DOHH2 (cell line): ENCODE measurements around the gene TGFBR3L.
A peak's percentile ranks its signal among the peaks of the same experiment; 100 is the strongest.

ENCODE experiments used
- H3F3A ChIP-seq: fragments of 200-600 bp; sonication (generic), shearing (Covaris generic); 2 replicates; pipeline ENCODE4 v1.6.0; 2016; ENCODE audit warnings: antibody characterized with exemption, mild to moderate bottlenecking; ENCODE audit not compliant: control insufficient read depth, insufficient read depth
- H3K27ac ChIP-seq: fragments of 200-600 bp; sonication (generic); 2 replicates; pipeline ENCODE4 v1.5.1; 2014; ENCODE audit warnings: low read depth, mild to moderate bottlenecking, low read length, moderate library complexity
- H3K27me3 ChIP-seq: fragments of 200-600 bp; sonication (generic); 2 replicates; pipeline ENCODE4 v1.6.1; 2014; ENCODE audit warnings: mild to moderate bottlenecking, low read length, mixed read lengths; ENCODE audit not compliant: control insufficient read depth
- H3K36me3 ChIP-seq: fragments of 200-600 bp; sonication (generic); 2 replicates; pipeline ENCODE4 v1.6.1; 2014; ENCODE audit warnings: mild to moderate bottlenecking, low read length, moderate library complexity, mixed read lengths; ENCODE audit not compliant: control insufficient read depth
- H3K4me1 ChIP-seq: fragments of 200-600 bp; sonication (generic); 2 replicates; pipeline ENCODE4 v1.6.1; 2014; ENCODE audit warnings: mild to moderate bottlenecking, low read length, mixed read lengths; ENCODE audit not compliant: control insufficient read depth
- H3K4me2 ChIP-seq: fragments of 200-600 bp; sonication (generic); 2 replicates; pipeline ENCODE4 v1.6.0; 2014; ENCODE audit warnings: mild to moderate bottlenecking, low read length, moderate library complexity
- H3K4me3 ChIP-seq: fragments of 200-600 bp; sonication (generic); 2 replicates; pipeline ENCODE4 v1.5.1; 2014; ENCODE audit warnings: mild to moderate bottlenecking, low read length, mixed read lengths
- H3K79me2 ChIP-seq: fragments of 200-600 bp; sonication (generic); 2 replicates; pipeline ENCODE4 v1.6.1; 2014; ENCODE audit warnings: mild to moderate bottlenecking, low read length, mixed read lengths; ENCODE audit not compliant: control insufficient read depth
- H3K9me2 ChIP-seq: fragments of 200-600 bp; sonication (generic); replicated peaks from 2 replicates; pipeline ENCODE4 v1.6.1; 2014; ENCODE audit warnings: mild to moderate bottlenecking, low read length, mixed read lengths; ENCODE audit not compliant: control insufficient read depth
- H3K9me3 ChIP-seq: fragments of 200-600 bp; sonication (generic); 2 replicates; pipeline ENCODE4 v1.6.1; 2014; ENCODE audit warnings: antibody characterized with exemption, low read length, mixed read lengths; ENCODE audit not compliant: control insufficient read depth, insufficient read depth
- H4K20me1 ChIP-seq: fragments of 200-600 bp; sonication (generic); 2 replicates; pipeline ENCODE4 v1.6.0; 2014; ENCODE audit warnings: low read depth, mild to moderate bottlenecking, antibody characterized with exemption, low read length, moderate library complexity; ENCODE audit not compliant: control insufficient read depth, insufficient read depth
- CTCF ChIP-seq: fragments of 200-600 bp; sonication (generic); IDR thresholded peaks from one replicate; pipeline ENCODE4 v1.5.1; 2014; ENCODE audit warnings: antibody characterized with exemption, mild to moderate bottlenecking, low read depth, low read length; ENCODE audit not compliant: poor library complexity, severe bottlenecking
- EZH2phosphoT487 ChIP-seq: fragments of 200-600 bp; sonication (generic); IDR thresholded peaks from 2 replicates; pipeline ENCODE4 v1.6.1; 2017; ENCODE audit warnings: borderline replicate concordance, mild to moderate bottlenecking, antibody characterized with exemption, low read length, moderate library complexity, mixed read lengths

TGFBR3L gene

GRCh38 chr19:7869453-7869909 is 45.1 kb upstream of the TGFBR3L start:
- peak overlapping the region; percentile 99 for H3K4me2 ChIP-seq
- H4K20me1 ChIP-seq, result no peaks in the 10 kb centered on the region
- no peak for TF ChIP-seq EZH2phosphoT487
- no peak for TF ChIP-seq CTCF
- no peaks in the 10 kb centered on the region; the same call in 1 of the 2 replicates for H3K9me3 ChIP-seq
- peaks cover 44% of the 10 kb centered on the region for H3K4me1 ChIP-seq
- H3F3A ChIP-seq, result peaks cover 9% of the 10 kb centered on the region
- H3K79me2 ChIP-seq, result no peaks in the 10 kb centered on the region
- peaks cover 20% of the 10 kb centered on the region for H3K27me3 ChIP-seq
- no peak overlapping the region for H3K27ac ChIP-seq
- no peaks in the 10 kb centered on the region for H3K9me2 ChIP-seq
- peak overlapping the region; percentile 75 for H3K4me3 ChIP-seq
- H3K36me3 ChIP-seq, result no peaks in the 10 kb centered on the region

- no peak overlapping the region for H3K27ac ChIP-seq
- no peaks in the 10 kb centered on the region for H3K36me3 ChIP-seq
- peaks cover 9% of the 10 kb centered on the region for H3F3A ChIP-seq
- peak overlapping the region; percentile 99 for H3K4me2 ChIP-seq
- H4K20me1 ChIP-seq, result no peaks in the 10 kb centered on the region
- peaks cover 47% of the 10 kb centered on the region for H3K4me1 ChIP-seq
- peaks cover 24% of the 10 kb centered on the region for H3K27me3 ChIP-seq
- no peak for TF ChIP-seq EZH2phosphoT487
- TF ChIP-seq CTCF, result no peak
- peak overlapping the region; percentile 75 for H3K4me3 ChIP-seq
- H3K9me3 ChIP-seq, result no peaks in the 10 kb centered on the region; the same call in 1 of the 2 replicates
- no peaks in the 10 kb centered on the region for H3K9me2 ChIP-seq
- no peaks in the 10 kb centered on the region for H3K79me2 ChIP-seq
These were observed 44.6 kb upstream of the TGFBR3L start for GRCh38 chr19:7869910-7870511.

- H3K4me1 ChIP-seq, result peaks cover 47% of the 10 kb centered on the region
- no peaks in the 10 kb centered on the region for H3K9me2 ChIP-seq
- H4K20me1 ChIP-seq, result no peaks in the 10 kb centered on the region
- peaks cover 9% of the 10 kb centered on the region for H3F3A ChIP-seq
- no peaks in the 10 kb centered on the region for H3K79me2 ChIP-seq
- H3K36me3 ChIP-seq, result no peaks in the 10 kb centered on the region
- H3K27ac ChIP-seq, result no peak overlapping the region
- peaks cover 20% of the 10 kb centered on the region for H3K27me3 ChIP-seq
- peak overlapping the region; percentile 64 for H3K4me2 ChIP-seq
- H3K9me3 ChIP-seq, result no peaks in the 10 kb centered on the region; the same call in 1 of the 2 replicates
- H3K4me3 ChIP-seq, result no peak overlapping the region
- TF ChIP-seq EZH2phosphoT487 (no peak), CTCF (no peak)
These were observed 43.8 kb upstream of the TGFBR3L start for GRCh38 chr19:7870571-7871436.
